B cell (primary cell): ENCODE results near the gene IMPDH2. TPM values are rescaled to one million over a fixed set of nuclear protein-coding genes. Genes with fewer than 3 reads are reported as not detected.
A peak's percentile ranks its signal among the peaks of the same experiment; 100 is the strongest.

Experiments used
- ATAC-seq: fragments of 200-7000 bp; cut with Tn5 transposase; one replicate; pipeline ENCODE4 v1.10.0; 2021; ENCODE audit warnings: low read depth, mild to moderate bottlenecking, moderate number of reproducible peaks, moderate library complexity
- CTCF ChIA-PET: fragments of 350-600 bp; sonication (Branson Sonifier 250); formaldehyde crosslinking; loops from one replicate; lab custom pipeline; 2021; ENCODE audit warnings: antibody characterized with exemption, inconsistent platforms; lab: Charles Lee
- POLR2A ChIA-PET: fragments of 350-600 bp; sonication (Branson Sonifier 250); formaldehyde crosslinking; loops from one replicate; lab custom pipeline; 2021; ENCODE audit warnings: antibody characterized with exemption; lab: Charles Lee
- DNase-seq: peaks from one replicate; pipeline ENCODE4 v3.0.0; 2013
- H2AFZ ChIP-seq: 2 replicates; pipeline ENCODE4 v1.6.1; 2012; ENCODE audit warnings: mild to moderate bottlenecking, low read depth, low read length; ENCODE audit not compliant: insufficient read depth, poor library complexity, severe bottlenecking
- H3K27ac ChIP-seq, 2 donors: 1 replicate in 1 of 2; 2 replicates in 1 of 2; pipeline ENCODE4 v1.5.1; 2012 to 2013; ENCODE audit warnings: low read length in 2 of 2, mild to moderate bottlenecking in 2 of 2, moderate library complexity in 1 of 2
- H3K27me3 ChIP-seq, 4 experiments: fragments of 200-600 bp in 1 of 4; sonication (generic) in 1 of 4; replicated peaks in 1 of 4; 1 replicate in 2 of 4; 2 replicates in 2 of 4; pipeline versions ENCODE4 v1.6.1 to v1.7.0; 2013 to 2016; ENCODE audit warnings: low read length in 3 of 4, mild to moderate bottlenecking in 2 of 4, mixed read lengths in 1 of 4, moderate library complexity in 1 of 4; ENCODE audit not compliant: insufficient read depth in 4 of 4, control insufficient read depth in 3 of 4; ENCODE audit errors: control extremely low read depth in 1 of 4
- H3K36me3 ChIP-seq, 2 experiments: replicated peaks in 1 of 2; 1 replicate in 1 of 2; 2 replicates in 1 of 2; pipeline versions ENCODE4 v1.6.1 to v1.7.1; 2013; ENCODE audit warnings: low read length in 1 of 2; ENCODE audit not compliant: insufficient read depth in 2 of 2, control insufficient read depth in 1 of 2; ENCODE audit errors: control extremely low read depth in 1 of 2, extremely low read depth in 1 of 2
- H3K4me1 ChIP-seq, 2 donors: fragments of 200-600 bp in 1 of 2; sonication (generic) in 1 of 2; 1 replicate in 1 of 2; 2 replicates in 1 of 2; pipeline versions ENCODE4 v1.5.1 to v1.6.1; 2013 to 2017; ENCODE audit warnings: low read length in 2 of 2; ENCODE audit not compliant: control insufficient read depth in 2 of 2, insufficient read depth in 2 of 2
- H3K4me2 ChIP-seq: replicated peaks from 2 replicates; pipeline ENCODE3; 2012; ENCODE audit warnings: mild to moderate bottlenecking, low read depth, low read length; ENCODE audit not compliant: poor library complexity, severe bottlenecking
- H3K4me3 ChIP-seq, 5 experiments: fragments of 200-600 bp in 1 of 5; sonication (generic) in 1 of 5; 1 replicate in 3 of 5; 2 replicates in 2 of 5; pipeline versions ENCODE4 v1.5.1 to v1.7.0; 2011 to 2016; ENCODE audit warnings: low read length in 4 of 5, mild to moderate bottlenecking in 4 of 5, low read depth in 2 of 5, control low read depth in 1 of 5, moderate library complexity in 1 of 5; ENCODE audit not compliant: insufficient read depth in 1 of 5; ENCODE audit errors: control extremely low read depth in 1 of 5, extremely low read depth in 1 of 5
- H3K79me2 ChIP-seq: fragments of 200-600 bp; sonication (generic); one replicate; pipeline ENCODE4 v1.6.0; 2016; ENCODE audit warnings: low read length; ENCODE audit not compliant: control insufficient read depth, insufficient read depth
- H3K9ac ChIP-seq: fragments of 200-600 bp; sonication (generic); 2 replicates; pipeline ENCODE4 v1.6.1; 2017; ENCODE audit warnings: mild to moderate bottlenecking, low read length, moderate library complexity
- H3K9me3 ChIP-seq, 3 donors: one replicate each; pipeline versions ENCODE4 v1.6.1 to v1.7.1; 2013; ENCODE audit warnings: low read length in 2 of 3; ENCODE audit not compliant: control insufficient read depth in 2 of 3, insufficient read depth in 1 of 3; ENCODE audit errors: control extremely low read depth in 1 of 3
- H4K20me1 ChIP-seq: 2 replicates; pipeline ENCODE4 v1.6.0; 2012; ENCODE audit warnings: mild to moderate bottlenecking, low read length; ENCODE audit not compliant: insufficient read depth, control insufficient read depth, poor library complexity, severe bottlenecking
- H3K27ac Mint-ChIP-seq: one replicate; pipeline ENCODE4 v1.8.0; 2021; ENCODE audit warnings: mixed read lengths
- H3K27me3 Mint-ChIP-seq: one replicate; pipeline ENCODE4 v1.8.0; 2021; ENCODE audit warnings: mixed read lengths
- H3K4me1 Mint-ChIP-seq: one replicate; pipeline ENCODE4 v1.8.0; 2021; ENCODE audit warnings: mixed read lengths
- H3K4me3 Mint-ChIP-seq: one replicate; pipeline ENCODE4 v1.8.0; 2021; ENCODE audit warnings: mixed read lengths
- H3K9me3 Mint-ChIP-seq: one replicate; pipeline ENCODE4 v1.8.0; 2022; ENCODE audit warnings: mixed read lengths; ENCODE audit not compliant: insufficient read depth
- CTCF ChIP-seq: fragments of 200-600 bp; IDR thresholded peaks from one replicate; pipeline ENCODE4 v1.8.0; 2022; ENCODE audit warnings: antibody characterized with exemption, mild to moderate bottlenecking
- EZH2 ChIP-seq: IDR thresholded peaks from 2 replicates; pipeline ENCODE4 v1.6.1; 2012; ENCODE audit warnings: borderline replicate concordance, low read depth, mild to moderate bottlenecking, moderate library complexity, low read length; ENCODE audit not compliant: insufficient read depth, poor library complexity, severe bottlenecking
- WGBS: methylation state at CpG from one replicate; pipeline ENCODE4 v1.1.5; 2013; ENCODE audit warnings: missing lambda C conversion rate; ENCODE audit not compliant: insufficient coverage; 5-methylcytosine and 5-hydroxymethylcytosine counted together
- intact Hi-C: fragments of 100-400 bp; cut with micrococcal nuclease; formaldehyde crosslinking; loops from one replicate; pipeline ENCODE4 v1.10.0; 2022
- polyA plus RNA-seq: library from polyadenylated mRNA; depleted of rRNA; stranded (reverse); fragments of >200 nt; gene quantifications from 2 replicates; pipeline ENCODE4 v1.2.3, GENCODE V29; 2012
- total RNA-seq, 2 donors: library from RNA; stranded (reverse); fragments of 120-200 nt in 1 of 2; gene quantifications; 1 replicate in 1 of 2; 2 replicates in 1 of 2; pipeline versions ENCODE4 v1.2.3 to v1.2.4, GENCODE V29; 2013 to 2022

The IMPDH2 gene
- total and polyA plus RNA-seq, 2 donors (not counting 1 experiment from before 2014, with no cell fraction given): 171 to 193 TPM

GRCh38 chr3:49020330-49021212 lies 8.6 kb downstream of the IMPDH2 start:
- peaks cover 58% of the 10 kb centered on the region for H3K4me1 Mint-ChIP-seq
- intact Hi-C loops: loop anchor here (1.0 to 10.0 kb wide), 8 partner anchors 9 to 463 kb away; partner anchors contain the start of genes ARIH2, DAG1, IMPDH2 and IP6K2
- TF ChIP-seq CTCF: no peak
- TF ChIP-seq EZH2: no peak
- H3K4me1 ChIP-seq: peaks cover 34 to 53% of the 10 kb centered on the region in 2 donors
- H3K27me3 Mint-ChIP-seq: no peaks in the 10 kb centered on the region
- ChIA-PET POLR2A (interaction anchor here (0.6 to 6.4 kb wide), 11 partner anchors 8 to 1345 kb away, joined by 3 to 116 read pairs (median 8); partner anchors contain the start of genes ARIH2, IMPDH2, QRICH1 and USP19), CTCF (interaction anchor here (0.5 to 3.7 kb wide), 11 partner anchors 9 to 214 kb away, joined by 3 to 52 read pairs (median 4); partner anchors contain the start of genes ARIH2, IMPDH2, P4HTM and WDR6)
- H3K27ac ChIP-seq: peak overlapping the region; percentile 96 to 98
- peak overlapping the region; percentile 89 for H2AFZ ChIP-seq
- H3K36me3 ChIP-seq: peaks cover 1 to 33% of the 10 kb centered on the region in 2 experiments
- H3K79me2 ChIP-seq: peaks cover 44% of the 10 kb centered on the region
- WGBS: under 1% methylated on average over 47 of the region's 51 CpGs
- peak overlapping the region; percentile 98 for H3K4me2 ChIP-seq
- peak overlapping the region; percentile 66 to 92 (median 89) for H3K4me3 ChIP-seq
- peak overlapping the region; percentile 98 for H3K9ac ChIP-seq
- DNase-seq (peak; percentile 60), ATAC-seq (peak; percentile 2)
- peak overlapping the region; percentile 97 for H3K27ac Mint-ChIP-seq
- H3K9me3 ChIP-seq: no peaks in the 10 kb centered on the region
- no peaks in the 10 kb centered on the region for H3K9me3 Mint-ChIP-seq
- H3K4me3 Mint-ChIP-seq: peak overlapping the region; percentile 96
- H4K20me1 ChIP-seq: peaks cover 10% of the 10 kb centered on the region
- H3K27me3 ChIP-seq: no peaks in the 10 kb centered on the region
